ENCODE data around the gene ERLIN1. TPM values are rescaled to one million over a fixed set of nuclear protein-coding genes. Genes with fewer than 3 reads are reported as not detected.

The ERLIN1 gene
- total RNA-seq, 1 donor from 2014 or later, result 7.6 TPM

- peaks cover 14% of the 10 kb centered on the region for H3K4me1 Mint-ChIP-seq
- intact Hi-C loops (cut with micrococcal nuclease), result no loop called here
- ATAC-seq (ENCODE audit: low read depth), result no peak
- DNase-seq, result no peak
- POLR2A ChIA-PET, result no interaction called here
- H3K27me3 Mint-ChIP-seq, result no peaks in the 10 kb centered on the region
- H3K36me3 Mint-ChIP-seq (ENCODE audit: low read depth), result peaks cover 18% of the 10 kb centered on the region
- H3K4me3 Mint-ChIP-seq, result no peak overlapping the region
- H3K9me3 Mint-ChIP-seq, result no peaks in the 10 kb centered on the region
- H3K27ac Mint-ChIP-seq, result no peak overlapping the region
- CTCF ChIA-PET, result no interaction called here
- no peak for TF ChIP-seq CTCF (IDR thresholded peaks at IDR 0.05)
Observed at GRCh38 chr10:100146398-100146797, 39.4 kb downstream of the ERLIN1 start.

GRCh38 chr10:100143756-100144155, 42.1 kb downstream of the ERLIN1 start:
- DNase-seq, result no peak
- peaks cover under 1% of the 10 kb centered on the region for H3K36me3 Mint-ChIP-seq (ENCODE audit: low read depth)
- peaks cover 4% of the 10 kb centered on the region for H3K4me1 Mint-ChIP-seq
- ChIA-PET CTCF (no interaction called here), POLR2A (no interaction called here)
- H3K27me3 Mint-ChIP-seq, result peaks cover 4% of the 10 kb centered on the region
- no peak overlapping the region for H3K27ac Mint-ChIP-seq
- no peak for TF ChIP-seq CTCF (IDR thresholded peaks at IDR 0.05)
- H3K9me3 Mint-ChIP-seq, result no peaks in the 10 kb centered on the region
- intact Hi-C loops (cut with micrococcal nuclease), result no loop called here
- no peak for ATAC-seq (ENCODE audit: low read depth)
- no peak overlapping the region for H3K4me3 Mint-ChIP-seq

- intact Hi-C loops (cut with micrococcal nuclease), result no loop called here
- Mint-ChIP-seq H3K36me3 (ENCODE audit: low read depth) (no peaks in the 10 kb centered on the region), H3K4me3 (no peak overlapping the region), H3K27me3 (peaks cover 4% of the 10 kb centered on the region), H3K9me3 (no peaks in the 10 kb centered on the region), H3K27ac (no peak overlapping the region), H3K4me1 (no peaks in the 10 kb centered on the region)
- no peak for TF ChIP-seq CTCF (IDR thresholded peaks at IDR 0.05)
- ATAC-seq (ENCODE audit: low read depth) (no peak), DNase-seq (no peak)
- ChIA-PET POLR2A (no interaction called here), CTCF (no interaction called here)
Observed at GRCh38 chr10:100141446-100142087, 44.3 kb downstream of the ERLIN1 start.

GRCh38 chr10:100140070-100140469, 45.8 kb downstream of the ERLIN1 start:
- CTCF ChIA-PET, result interaction anchor here (0.8 to 0.9 kb wide), 2 partner anchors 10 to 94 kb away, joined by 3 read pairs; no protein-coding TSS in a partner anchor
- Mint-ChIP-seq H3K27me3 (peaks cover 6% of the 10 kb centered on the region), H3K4me1 (no peaks in the 10 kb centered on the region), H3K9me3 (peaks cover 7% of the 10 kb centered on the region), H3K4me3 (no peak overlapping the region), H3K36me3 (ENCODE audit: low read depth) (no peaks in the 10 kb centered on the region), H3K27ac (no peak overlapping the region)
- no peak for ATAC-seq (ENCODE audit: low read depth)
- no peak for DNase-seq
- no peak for TF ChIP-seq CTCF (IDR thresholded peaks at IDR 0.05)
- POLR2A ChIA-PET, result no interaction called here
- intact Hi-C loops (cut with micrococcal nuclease), result no loop called here

- ChIA-PET CTCF (interaction anchor here (0.8 kb wide), 1 partner anchor 11 kb away, joined by 3 read pairs; no protein-coding TSS in a partner anchor), POLR2A (no interaction called here)
- no peak for TF ChIP-seq CTCF (IDR thresholded peaks at IDR 0.05)
- no peak overlapping the region for H3K4me3 Mint-ChIP-seq
- H3K27me3 Mint-ChIP-seq, result peaks cover 9% of the 10 kb centered on the region
- H3K9me3 Mint-ChIP-seq, result peaks cover 10% of the 10 kb centered on the region
- H3K27ac Mint-ChIP-seq, result no peak overlapping the region
- intact Hi-C loops (cut with micrococcal nuclease), result no loop called here
- DNase-seq (no peak), ATAC-seq (ENCODE audit: low read depth) (no peak)
- H3K36me3 Mint-ChIP-seq (ENCODE audit: low read depth), result no peaks in the 10 kb centered on the region
- no peaks in the 10 kb centered on the region for H3K4me1 Mint-ChIP-seq
Observed at GRCh38 chr10:100138921-100139496, 46.8 kb downstream of the ERLIN1 start.

All from activated B cell treated with CpG ODN at 0.5 μM for 24 hours (primary cell).